ENCODE results near the gene PNPLA1.

DNA sequence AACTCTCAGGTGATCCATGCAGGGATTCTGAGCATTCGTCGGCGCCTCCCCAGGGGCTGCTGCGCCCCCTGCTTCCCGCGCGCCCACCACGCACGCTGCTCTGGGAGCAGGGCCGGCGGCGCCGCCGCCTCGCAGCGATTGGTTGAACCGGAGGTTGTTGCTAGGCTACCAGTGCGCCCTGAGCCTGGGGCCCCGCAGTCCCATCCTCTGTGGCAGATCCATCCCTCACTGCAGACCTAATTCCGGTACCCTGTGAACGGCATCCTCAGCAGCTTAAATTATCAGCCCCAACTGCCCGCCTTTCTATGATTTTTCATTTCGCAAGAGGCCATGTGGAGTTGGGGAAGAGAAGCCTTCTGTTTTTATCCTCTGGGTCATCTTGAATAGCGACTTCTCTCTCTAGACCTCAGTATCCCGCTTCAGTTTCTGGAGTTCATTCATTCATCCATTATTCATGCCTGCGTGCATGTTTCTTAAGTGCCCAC, 15.4 kb downstream of the PNPLA1 start:
- TF ChIP-seq GATA3 (IDR thresholded peaks at IDR 0.05; ENCODE audit: low read depth, low read length): no peak
- TF ChIP-seq GATA2 (IDR thresholded peaks at IDR 0.05; ENCODE audit: low read depth, low read length): peak; percentile 12; the same call in 1 of the 2 replicates

All from SH-SY5Y (cell line).